Esophagus muscularis mucosa (tissue), 4 donors: ENCODE results near the gene IL23R. TPM values are rescaled to one million over a fixed set of nuclear protein-coding genes. Genes with fewer than 3 reads are reported as not detected.

Experiments used
- DNase-seq: peaks from one replicate; pipeline ENCODE4 v3.0.0-alpha.2; 2017; ENCODE audit errors: extremely low spot score
- H3K27ac ChIP-seq, 4 donors: fragments of 200-600 bp; sonication (generic); replicated peaks in 1 of 4; 1 replicate in 3 of 4; 2 replicates in 1 of 4; pipeline ENCODE4 v1.5.1; 2016 to 2019; ENCODE audit warnings: mild to moderate bottlenecking in 1 of 4
- H3K27me3 ChIP-seq, 4 donors: fragments of 200-600 bp; sonication (generic); one replicate each; pipeline versions ENCODE4 v1.5.1 to v1.6.0; 2016 to 2019
- H3K36me3 ChIP-seq, 4 donors: fragments of 200-600 bp; sonication (generic); one replicate each; pipeline ENCODE4 v1.5.1; 2016 to 2019
- H3K4me1 ChIP-seq, 4 donors: fragments of 200-600 bp; sonication (generic); one replicate each; pipeline ENCODE4 v1.5.1; 2016 to 2019
- H3K4me3 ChIP-seq, 4 donors: fragments of 200-600 bp; sonication (generic); 1 replicate in 2 of 4; 2 replicates in 2 of 4; pipeline ENCODE4 v1.5.1; 2016 to 2019; ENCODE audit warnings: mild to moderate bottlenecking in 4 of 4, moderate library complexity in 1 of 4
- H3K9me3 ChIP-seq, 4 donors: fragments of 200-600 bp; sonication (generic); 1 replicate in 3 of 4; 2 replicates in 1 of 4; pipeline ENCODE4 v1.5.1; 2016 to 2019
- CTCF ChIP-seq, 3 experiments: fragments of 200-600 bp in 2 of 3; fragments of 450-650 bp in 1 of 3; sonication (generic) in 2 of 3; IDR thresholded peaks; one replicate each; pipeline ENCODE4 v1.5.1; 2017 to 2019; ENCODE audit warnings: antibody characterized with exemption in 3 of 3, mild to moderate bottlenecking in 2 of 3, moderate library complexity in 1 of 3
- EP300 ChIP-seq: sonication (generic); formaldehyde crosslinking; IDR thresholded peaks from one replicate; pipeline ENCODE4 v1.6.1; 2017; ENCODE audit warnings: antibody characterized with exemption
- POLR2A ChIP-seq: fragments of 450-650 bp; IDR thresholded peaks from one replicate; pipeline ENCODE4 v1.6.1; 2017; ENCODE audit warnings: antibody characterized with exemption, moderate library complexity, mild to moderate bottlenecking, low read depth
- POLR2AphosphoS5 ChIP-seq, 2 donors: sonication (generic); formaldehyde crosslinking; IDR thresholded peaks; one replicate each; pipeline ENCODE4 v1.6.1; 2017; ENCODE audit warnings: antibody characterized with exemption in 2 of 2
- WGBS: methylation state at CpG from one replicate; pipeline ENCODE4 v1.1.5; 2018; 5-methylcytosine and 5-hydroxymethylcytosine counted together
- intact Hi-C: fragments of 100-400 bp; cut with DNase I; formaldehyde crosslinking; loops from one replicate; pipeline ENCODE4 v1.15.1; 2023
- total RNA-seq, 4 donors: library from RNA; depleted of rRNA; stranded (reverse); fragments of >200 nt; gene quantifications; one replicate each; pipeline versions ENCODE4 v1.1.0 to v1.2.1, GENCODE V29; 2016

The IL23R gene
- total RNA-seq, 4 donors from 2014 or later: not detected

- TF ChIP-seq POLR2A (no peak), POLR2AphosphoS5 (IDR thresholded peaks at IDR 0.05) (no peak), EP300 (no peak), CTCF (IDR thresholded peaks at IDR 0.05) (peak in 1 of 3 experiments; percentile 28)
- Histone ChIP-seq H3K9me3 (no peaks in the 10 kb centered on the region), H3K27ac (no peak overlapping the region), H3K4me3 (no peak overlapping the region), H3K27me3 (no peaks in the 10 kb centered on the region), H3K36me3 (no peaks in the 10 kb centered on the region), H3K4me1 (no peaks in the 10 kb centered on the region)
- intact Hi-C loops: loop anchor here (10.0 kb wide), 1 partner anchor 448 kb away; no protein-coding TSS in a partner anchor
- peak; percentile 60 for DNase-seq
- WGBS: 61% methylated on average over 3 of the region's 3 CpGs
Measured at GRCh38 chr1:67213164-67213563, 46.9 kb downstream of the IL23R start.

- H3K4me3 ChIP-seq: no peak overlapping the region
- no peaks in the 10 kb centered on the region for H3K36me3 ChIP-seq
- WGBS: 100% methylated on average over 1 of the region's 1 CpG
- intact Hi-C loops: loop anchor here (10.0 kb wide), 1 partner anchor 449 kb away; no protein-coding TSS in a partner anchor
- H3K27me3 ChIP-seq: no peaks in the 10 kb centered on the region
- H3K27ac ChIP-seq: no peak overlapping the region
- DNase-seq: peak; percentile 45
- TF ChIP-seq POLR2AphosphoS5 (IDR thresholded peaks at IDR 0.05) (no peak), POLR2A (no peak), CTCF (IDR thresholded peaks at IDR 0.05) (no peak), EP300 (no peak)
- no peaks in the 10 kb centered on the region for H3K4me1 ChIP-seq
- no peaks in the 10 kb centered on the region for H3K9me3 ChIP-seq
Measured at GRCh38 chr1:67213948-67214347, 47.7 kb downstream of the IL23R start.

- no peak for DNase-seq
- 86% methylated on average over 11 of the region's 11 CpGs for WGBS
- Histone ChIP-seq H3K9me3 (no peaks in the 10 kb centered on the region), H3K4me1 (no peaks in the 10 kb centered on the region), H3K27ac (no peak overlapping the region), H3K36me3 (no peaks in the 10 kb centered on the region), H3K27me3 (no peaks in the 10 kb centered on the region), H3K4me3 (no peak overlapping the region)
- intact Hi-C loops: loop anchor here (10.0 kb wide), 1 partner anchor 450 kb away; no protein-coding TSS in a partner anchor
- TF ChIP-seq POLR2A (no peak), CTCF (IDR thresholded peaks at IDR 0.05) (peak in 1 of 3 experiments; percentile 44), EP300 (no peak), POLR2AphosphoS5 (IDR thresholded peaks at IDR 0.05) (no peak)
Measured at GRCh38 chr1:67214420-67215174, 48.3 kb downstream of the IL23R start.

- Histone ChIP-seq H3K9me3 (no peaks in the 10 kb centered on the region), H3K4me1 (no peaks in the 10 kb centered on the region), H3K27me3 (no peaks in the 10 kb centered on the region), H3K27ac (no peak overlapping the region), H3K4me3 (no peak overlapping the region), H3K36me3 (no peaks in the 10 kb centered on the region)
- no peak for DNase-seq
- TF ChIP-seq POLR2A: no peak
- no peak for TF ChIP-seq POLR2AphosphoS5 (IDR thresholded peaks at IDR 0.05)
- no peak for TF ChIP-seq CTCF (IDR thresholded peaks at IDR 0.05)
- no peak for TF ChIP-seq EP300
- WGBS: 94% methylated on average over 1 of the region's 1 CpG
- intact Hi-C loops: loop anchor here (10.0 kb wide), 1 partner anchor 452 kb away; no protein-coding TSS in a partner anchor
Measured at GRCh38 chr1:67216401-67216800, 50.1 kb downstream of the IL23R start.
